SKM-1 (cell line): ENCODE measurements around the gene SLC4A2.
"Not testable (repeated sequence)": the region's sequence is repeated elsewhere in the genome, so short reads cannot be mapped to it uniquely, and the experiment has no call there.

Experiments
- DNase-seq: peaks from one replicate; lab custom pipeline; 2025; ENCODE audit not compliant: unreplicated experiment; lab: John Stamatoyannopoulos, UW

SLC4A2 gene

GRCh38 chr7:151059367-151060112, at the start of gene SLC4A2:
SLC4A2 (plus strand) TSS chr7:151059589; CDS start chr7:151061988, 2,399 bp downstream.
- peak; percentile 15 for DNase-seq

GRCh38 chr7:151010037-151010306, 49.4 kb upstream of the SLC4A2 start:
- no peak for DNase-seq

- no peak for DNase-seq
These were observed 48.9 kb upstream of the SLC4A2 start for GRCh38 chr7:151010307-151011096.

GRCh38 chr7:151011097-151011409, 48.3 kb upstream of the SLC4A2 start:
- no peak for DNase-seq

- not testable (repeated sequence) for DNase-seq
These were observed 47.8 kb upstream of the SLC4A2 start for GRCh38 chr7:151011616-151012015.

GRCh38 chr7:151012031-151012692, 47.2 kb upstream of the SLC4A2 start:
- DNase-seq = no peak

GRCh38 chr7:151012911-151013347, 46.5 kb upstream of the SLC4A2 start:
- no peak for DNase-seq

GRCh38 chr7:151013356-151013732, 46.0 kb upstream of the SLC4A2 start:
- no peak for DNase-seq

- DNase-seq = no peak
These were observed 45.5 kb upstream of the SLC4A2 start for GRCh38 chr7:151013733-151014497.

GRCh38 chr7:151014950-151015349, 44.4 kb upstream of the SLC4A2 start:
- no peak for DNase-seq

- DNase-seq = no peak
These were observed 43.4 kb upstream of the SLC4A2 start for GRCh38 chr7:151015967-151016366.

- DNase-seq = no peak
These were observed 42.9 kb upstream of the SLC4A2 start for GRCh38 chr7:151016505-151016904.

GRCh38 chr7:151016942-151017341, 42.4 kb upstream of the SLC4A2 start:
- no peak for DNase-seq

- no peak for DNase-seq
These were observed 41.9 kb upstream of the SLC4A2 start for GRCh38 chr7:151017370-151017952.

- DNase-seq = no peak
These were observed 41.4 kb upstream of the SLC4A2 start for GRCh38 chr7:151017953-151018420.

- no peak for DNase-seq
These were observed 40.8 kb upstream of the SLC4A2 start for GRCh38 chr7:151018421-151019129.

- no peak for DNase-seq
These were observed 40.3 kb upstream of the SLC4A2 start for GRCh38 chr7:151019130-151019447.

- no peak for DNase-seq
These were observed 39.2 kb upstream of the SLC4A2 start for GRCh38 chr7:151020231-151020630.

- no peak for DNase-seq
These were observed 36.2 kb upstream of the SLC4A2 start for GRCh38 chr7:151023232-151023631.

- DNase-seq = no peak
These were observed 34.8 kb upstream of the SLC4A2 start, which contains the start of gene ATG9B for GRCh38 chr7:151024435-151025056. ATG9B (minus strand) TSS chr7:151024494; CDS start chr7:151024423, 71 bp downstream.
